Measurements from ENCODE around the gene RPS15.

DNA sequence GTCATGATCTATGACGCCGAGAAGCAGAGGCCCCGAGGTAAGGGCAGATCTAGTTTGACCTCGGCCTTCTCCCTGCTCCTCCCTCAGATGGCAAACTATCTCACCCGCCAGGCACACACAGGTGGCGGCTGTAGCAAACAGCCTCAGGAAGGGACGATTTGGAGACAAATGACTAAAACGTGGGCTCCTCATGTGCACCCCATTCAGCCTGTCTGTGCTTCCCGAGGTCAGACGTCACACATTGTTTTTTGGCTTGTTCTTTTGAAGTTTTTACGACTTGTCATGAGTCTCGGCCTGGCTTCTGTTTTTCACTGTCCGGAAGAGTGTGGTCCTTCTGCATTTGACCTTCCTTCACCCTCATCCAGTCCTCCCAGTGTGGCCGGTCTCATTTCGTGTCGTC, 15.8 kb upstream of the RPS15 start:
- TF ChIP-seq POLR2A (IDR thresholded peaks at IDR 0.05; ENCODE audit: low read depth, low read length): no peak
- no peak for TF ChIP-seq POU2F2 (IDR thresholded peaks at IDR 0.05; ENCODE audit: low read depth, low read length)
- no peak for TF ChIP-seq POLR2AphosphoS5 (IDR thresholded peaks at IDR 0.05; ENCODE audit: low read depth, low read length)

Measured in GM12891 (cell line).